Mesodermal cell (in vitro differentiated cells): ENCODE measurements around the gene OR10C1.

Experiments
- H3K27ac ChIP-seq: 2 replicates; pipeline ENCODE4 v1.7.0; 2013; ENCODE audit warnings: mild to moderate bottlenecking, low read depth, low read length, moderate library complexity; ENCODE audit not compliant: severe bottlenecking
- H3K36me3 ChIP-seq: 2 replicates; pipeline ENCODE4 v1.7.1; 2013; ENCODE audit warnings: mild to moderate bottlenecking, low read length, moderate library complexity; ENCODE audit not compliant: control insufficient read depth, insufficient read depth
- H3K4me1 ChIP-seq: one replicate; pipeline ENCODE4 v1.7.1; 2013; ENCODE audit warnings: mild to moderate bottlenecking, low read length; ENCODE audit not compliant: insufficient read depth, control insufficient read depth, poor library complexity, severe bottlenecking
- H3K4me3 ChIP-seq: 2 replicates; pipeline ENCODE4 v1.7.0; 2013; ENCODE audit warnings: low read length, control low read depth, mild to moderate bottlenecking; ENCODE audit not compliant: insufficient read depth, poor library complexity, severe bottlenecking; ENCODE audit errors: extremely low read depth
- H3K9me3 ChIP-seq: 2 replicates; pipeline ENCODE4 v1.7.1; 2013; ENCODE audit warnings: mild to moderate bottlenecking, low read length, moderate library complexity; ENCODE audit not compliant: control insufficient read depth
- WGBS, 2 experiments: methylation state at CpG; one replicate each; pipeline ENCODE4 v1.1.5; 2013; ENCODE audit warnings: missing lambda C conversion rate in 2 of 2; ENCODE audit not compliant: insufficient coverage in 2 of 2; 5-methylcytosine and 5-hydroxymethylcytosine counted together

Gene OR10C1

GRCh38 chr6:29477923-29478450 lies 38.9 kb downstream of the OR10C1 start:
- 90% methylated on average over 3 to 5 of the region's 5 CpGs for WGBS, 2 experiments
- Histone ChIP-seq H3K36me3 (no peaks in the 10 kb centered on the region), H3K4me3 (no peak overlapping the region), H3K4me1 (no peaks in the 10 kb centered on the region), H3K9me3 (no peaks in the 10 kb centered on the region), H3K27ac (no peak overlapping the region)

- Histone ChIP-seq H3K4me3 (no peak overlapping the region), H3K4me1 (no peaks in the 10 kb centered on the region), H3K9me3 (no peaks in the 10 kb centered on the region), H3K27ac (no peak overlapping the region), H3K36me3 (no peaks in the 10 kb centered on the region)
- 82 to 92% methylated on average over 4 to 5 of the region's 5 CpGs for WGBS, 2 experiments
Observed at GRCh38 chr6:29478740-29479139, 39.6 kb downstream of the OR10C1 start.

GRCh38 chr6:29479560-29479959 lies 40.5 kb downstream of the OR10C1 start:
- H3K4me1 ChIP-seq: no peaks in the 10 kb centered on the region
- 76 to 100% methylated on average over 2 of the region's 2 CpGs for WGBS, 2 experiments
- H3K4me3 ChIP-seq: no peak overlapping the region
- H3K9me3 ChIP-seq: no peaks in the 10 kb centered on the region
- H3K27ac ChIP-seq: no peak overlapping the region
- no peaks in the 10 kb centered on the region for H3K36me3 ChIP-seq

GRCh38 chr6:29483186-29483585 lies 44.1 kb downstream of the OR10C1 start:
- 81 to 88% methylated on average over 1 to 2 of the region's 3 CpGs for WGBS, 2 experiments
- no peaks in the 10 kb centered on the region for H3K4me1 ChIP-seq
- H3K27ac ChIP-seq: no peak overlapping the region
- H3K4me3 ChIP-seq: no peak overlapping the region
- no peaks in the 10 kb centered on the region for H3K9me3 ChIP-seq
- no peaks in the 10 kb centered on the region for H3K36me3 ChIP-seq

- Histone ChIP-seq H3K27ac (no peak overlapping the region), H3K36me3 (no peaks in the 10 kb centered on the region), H3K4me1 (no peaks in the 10 kb centered on the region), H3K9me3 (no peaks in the 10 kb centered on the region), H3K4me3 (no peak overlapping the region)
- WGBS, 2 experiments: 100% methylated on average over 1 of the region's 1 CpG; no CpG with 5 or more reads in 1 of the 2 experiments
Observed at GRCh38 chr6:29483735-29484134, 44.6 kb downstream of the OR10C1 start.

- Histone ChIP-seq H3K4me1 (no peaks in the 10 kb centered on the region), H3K9me3 (no peaks in the 10 kb centered on the region), H3K36me3 (no peaks in the 10 kb centered on the region), H3K27ac (no peak overlapping the region), H3K4me3 (no peak overlapping the region)
- 82 to 83% methylated on average over 1 to 4 of the region's 4 CpGs for WGBS, 2 experiments
Observed at GRCh38 chr6:29486577-29486976, 47.5 kb downstream of the OR10C1 start.

- H3K9me3 ChIP-seq: no peaks in the 10 kb centered on the region
- 95 to 96% methylated on average over 3 to 5 of the region's 5 CpGs for WGBS, 2 experiments
- no peak overlapping the region for H3K27ac ChIP-seq
- H3K4me3 ChIP-seq: no peak overlapping the region
- H3K4me1 ChIP-seq: no peaks in the 10 kb centered on the region
- H3K36me3 ChIP-seq: no peaks in the 10 kb centered on the region
Observed at GRCh38 chr6:29487131-29487530, 48.0 kb downstream of the OR10C1 start.

- WGBS, 2 experiments: 93 to 100% methylated on average over 2 of the region's 2 CpGs
- no peaks in the 10 kb centered on the region for H3K4me1 ChIP-seq
- H3K36me3 ChIP-seq: no peaks in the 10 kb centered on the region
- H3K4me3 ChIP-seq: no peak within 1 kb of the TSS
- H3K9me3 ChIP-seq: no peaks in the 10 kb centered on the region
- no peak within 1 kb of the TSS for H3K27ac ChIP-seq
Observed at GRCh38 chr6:29487660-29488059, 48.6 kb downstream of the OR10C1 start, which contains the start of gene MAS1L. MAS1L (minus strand) TSS chr6:29487956; CDS start chr6:29487902, 54 bp downstream.

- H3K4me3 ChIP-seq: no peak overlapping the region
- H3K4me1 ChIP-seq: no peaks in the 10 kb centered on the region
- no peak overlapping the region for H3K27ac ChIP-seq
- no peaks in the 10 kb centered on the region for H3K9me3 ChIP-seq
- no peaks in the 10 kb centered on the region for H3K36me3 ChIP-seq
Observed at GRCh38 chr6:29488874-29489273, 49.8 kb downstream of the OR10C1 start.

- Histone ChIP-seq H3K9me3 (no peaks in the 10 kb centered on the region), H3K4me1 (no peaks in the 10 kb centered on the region), H3K36me3 (no peaks in the 10 kb centered on the region), H3K27ac (no peak overlapping the region), H3K4me3 (no peak overlapping the region)
- WGBS, 2 experiments: 100% methylated on average over 1 to 2 of the region's 8 CpGs
Observed at GRCh38 chr6:29489286-29489685, 50.2 kb downstream of the OR10C1 start.

- no peak overlapping the region for H3K27ac ChIP-seq
- H3K36me3 ChIP-seq: no peaks in the 10 kb centered on the region
- no peaks in the 10 kb centered on the region for H3K4me1 ChIP-seq
- no peak overlapping the region for H3K4me3 ChIP-seq
- WGBS, 2 experiments: 92 to 100% methylated on average over 2 of the region's 3 CpGs
- H3K9me3 ChIP-seq: no peaks in the 10 kb centered on the region
Observed at GRCh38 chr6:29490055-29490454, 50.9 kb downstream of the OR10C1 start.
